OCI-LY7 (cell line): ENCODE results near the gene YRDC.

Source experiments
- CTCF ChIP-seq: fragments of 200-600 bp; sonication (generic); conservative IDR thresholded peaks from 2 replicates; pipeline ENCODE4 v1.5.1; 2014; ENCODE audit warnings: mild to moderate bottlenecking, antibody characterized with exemption, low read length, moderate library complexity, mixed read lengths
- EZH2phosphoT487 ChIP-seq: fragments of 200-600 bp; sonication (generic); IDR thresholded peaks from 2 replicates; pipeline ENCODE4 v1.6.1; 2018; ENCODE audit warnings: low read depth, borderline replicate concordance, mild to moderate bottlenecking, mixed run types, antibody characterized with exemption, low read length, moderate library complexity, mixed read lengths

DNA sequence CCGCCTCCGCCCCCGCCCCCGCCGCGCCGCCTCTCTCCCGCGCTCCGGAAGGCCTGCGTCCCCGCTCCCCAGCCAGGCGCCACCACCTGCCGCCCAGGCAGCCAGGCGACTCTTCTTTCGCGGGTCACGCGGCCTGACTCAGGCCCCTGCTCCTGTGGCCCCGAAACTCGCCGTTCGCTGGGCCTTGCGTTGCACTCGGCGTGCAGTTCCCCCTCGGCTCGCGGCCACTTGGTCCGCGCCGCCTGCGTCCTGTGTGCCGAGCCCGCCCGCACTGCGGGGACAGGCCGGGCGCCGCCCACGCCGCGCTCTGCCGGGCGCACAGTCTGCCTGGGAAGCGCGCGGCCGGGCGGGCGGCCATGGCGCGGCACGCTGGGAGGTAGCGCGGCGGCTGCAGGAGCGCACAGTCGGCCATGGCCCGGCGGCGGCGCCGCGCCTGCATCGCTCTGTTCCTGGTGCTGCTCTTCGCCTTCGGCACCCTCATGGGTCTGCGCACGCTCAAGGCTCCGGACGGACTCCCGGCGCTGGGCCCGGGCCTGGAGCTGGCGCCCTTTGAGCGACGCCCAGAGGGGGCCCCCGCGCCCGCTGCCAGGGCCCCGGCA, 14.1 kb downstream of the YRDC start, which contains the start of gene MANEAL:
- no peak for TF ChIP-seq EZH2phosphoT487
- no peak for TF ChIP-seq CTCF
